ENCODE results near the gene HOXC4.

DNA sequence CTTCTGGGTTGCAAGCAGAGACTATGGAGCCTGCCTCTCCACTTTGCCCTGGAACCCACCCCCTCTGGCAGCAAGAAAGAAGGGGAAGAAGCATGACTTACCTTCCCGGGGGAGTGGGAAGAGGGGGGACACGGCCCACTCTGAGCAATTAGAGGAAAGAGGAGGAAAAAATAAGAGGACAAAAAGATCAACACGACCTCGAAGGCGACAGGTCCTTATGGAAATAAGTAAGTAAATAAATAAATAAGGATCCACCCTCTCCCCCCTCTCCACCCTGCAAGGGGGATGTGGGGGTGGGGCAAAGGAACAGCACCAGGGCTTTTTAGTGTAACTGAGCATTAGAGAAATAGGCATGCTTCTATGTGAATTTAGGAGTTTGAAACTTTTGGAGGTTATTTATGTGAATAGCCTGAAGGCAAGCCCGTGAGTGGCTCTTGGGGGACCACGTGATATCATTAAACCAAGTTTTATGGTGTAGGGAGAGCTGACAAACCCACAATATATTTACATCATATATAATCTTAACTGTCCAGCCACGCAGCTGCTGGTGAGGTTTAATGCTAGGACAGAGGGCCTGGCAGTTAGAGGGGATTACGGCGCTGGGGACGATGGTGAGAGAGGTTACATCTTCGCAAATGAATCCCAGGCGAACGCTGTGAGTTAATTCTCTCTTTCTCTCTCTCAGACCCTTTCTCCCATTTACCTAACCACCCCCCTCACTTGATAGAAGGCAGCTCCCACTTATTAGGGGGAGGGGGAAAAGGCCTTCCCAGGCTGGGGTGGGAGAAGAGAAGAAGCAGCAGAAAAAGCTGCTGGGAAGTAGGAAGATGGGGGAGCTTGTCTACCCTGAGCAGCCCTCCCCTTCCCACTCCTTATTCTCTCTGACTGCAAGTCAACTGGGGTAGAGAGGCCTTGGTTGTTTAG lies 16.0 kb upstream of the HOXC4 start:
- TF ChIP-seq, protein P1, sequence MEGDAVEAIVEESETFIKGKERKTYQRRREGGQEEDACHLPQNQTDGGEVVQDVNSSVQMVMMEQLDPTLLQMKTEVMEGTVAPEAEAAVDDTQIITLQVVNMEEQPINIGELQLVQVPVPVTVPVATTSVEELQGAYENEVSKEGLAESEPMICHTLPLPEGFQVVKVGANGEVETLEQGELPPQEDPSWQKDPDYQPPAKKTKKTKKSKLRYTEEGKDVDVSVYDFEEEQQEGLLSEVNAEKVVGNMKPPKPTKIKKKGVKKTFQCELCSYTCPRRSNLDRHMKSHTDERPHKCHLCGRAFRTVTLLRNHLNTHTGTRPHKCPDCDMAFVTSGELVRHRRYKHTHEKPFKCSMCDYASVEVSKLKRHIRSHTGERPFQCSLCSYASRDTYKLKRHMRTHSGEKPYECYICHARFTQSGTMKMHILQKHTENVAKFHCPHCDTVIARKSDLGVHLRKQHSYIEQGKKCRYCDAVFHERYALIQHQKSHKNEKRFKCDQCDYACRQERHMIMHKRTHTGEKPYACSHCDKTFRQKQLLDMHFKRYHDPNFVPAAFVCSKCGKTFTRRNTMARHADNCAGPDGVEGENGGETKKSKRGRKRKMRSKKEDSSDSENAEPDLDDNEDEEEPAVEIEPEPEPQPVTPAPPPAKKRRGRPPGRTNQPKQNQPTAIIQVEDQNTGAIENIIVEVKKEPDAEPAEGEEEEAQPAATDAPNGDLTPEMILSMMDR (IDR thresholded peaks at IDR 0.05) = no peak
- no peak for TF ChIP-seq POLR2AphosphoS5 (IDR thresholded peaks at IDR 0.05; ENCODE audit: insufficient read depth in 1 of 2, low read depth in 1 of 2)

Measured in vagina (tissue), 2 donors.